NCI-H1436 (cell line): Measurements from ENCODE around the gene GLCE.

Source experiments
- DNase-seq: peaks from one replicate; lab custom pipeline; 2025; lab: John Stamatoyannopoulos, UW

GLCE gene

GRCh38 chr15:69206079-69206478 lies 45.6 kb downstream of the GLCE start:
- DNase-seq = no peak

GRCh38 chr15:69209661-69210060 lies 49.2 kb downstream of the GLCE start:
- no peak for DNase-seq

- no peak for DNase-seq
Observed at GRCh38 chr15:69210574-69210973, 50.1 kb downstream of the GLCE start.

GRCh38 chr15:69213786-69214185 lies 53.4 kb downstream of the GLCE start:
- no peak for DNase-seq

- DNase-seq = no peak
Observed at GRCh38 chr15:69215314-69216035, 55.0 kb downstream of the GLCE start.

- DNase-seq = no peak
Observed at GRCh38 chr15:69217381-69217780, 56.9 kb downstream of the GLCE start.

- no peak for DNase-seq
Observed at GRCh38 chr15:69219690-69220089, 59.3 kb downstream of the GLCE start.

- no peak for DNase-seq
Observed at GRCh38 chr15:69222002-69222474, 61.6 kb downstream of the GLCE start.

GRCh38 chr15:69223083-69223813 lies 62.8 kb downstream of the GLCE start:
- DNase-seq = no peak

GRCh38 chr15:69224383-69224782 lies 63.9 kb downstream of the GLCE start:
- no peak for DNase-seq

- no peak for DNase-seq
Observed at GRCh38 chr15:69225355-69226022, 65.1 kb downstream of the GLCE start.

- no peak for DNase-seq
Observed at GRCh38 chr15:69226023-69226355, 65.6 kb downstream of the GLCE start.

GRCh38 chr15:69232144-69232543 lies 71.7 kb downstream of the GLCE start:
- DNase-seq = no peak

- DNase-seq = no peak
Observed at GRCh38 chr15:69232765-69233164, 72.3 kb downstream of the GLCE start.

- no peak for DNase-seq
Observed at GRCh38 chr15:69234676-69235075, 74.2 kb downstream of the GLCE start.

GRCh38 chr15:69236505-69236904 lies 76.1 kb downstream of the GLCE start:
- DNase-seq = no peak

- DNase-seq = no peak
Observed at GRCh38 chr15:69237718-69238117, 77.3 kb downstream of the GLCE start.

GRCh38 chr15:69244798-69245197 lies 84.4 kb downstream of the GLCE start:
- DNase-seq = no peak

- DNase-seq = peak; percentile 13
Observed at GRCh38 chr15:69253156-69253555, 92.7 kb downstream of the GLCE start.

- peak; percentile 29 for DNase-seq
Observed at GRCh38 chr15:69265347-69265955, 105.0 kb downstream of the GLCE start.

GRCh38 chr15:69271217-69271616 lies 110.8 kb downstream of the GLCE start:
- no peak for DNase-seq

GRCh38 chr15:69272139-69272538 lies 111.7 kb downstream of the GLCE start:
- no peak for DNase-seq

- no peak for DNase-seq
Observed at GRCh38 chr15:69272891-69273290, 112.5 kb downstream of the GLCE start.
